Right forelimb (tissue), 1 donor: ENCODE measurements around the gene PDCL3.

Source experiments
- DNase-seq: peaks from one replicate; pipeline ENCODE4 v3.0.0-alpha.2; 2018

Gene PDCL3

GRCh38 chr2:100614455-100615000 lies 51.7 kb downstream of the PDCL3 start:
- no peak for DNase-seq

- no peak for DNase-seq
Measured at GRCh38 chr2:100615471-100615870, 52.7 kb downstream of the PDCL3 start.

- DNase-seq = no peak
Measured at GRCh38 chr2:100615886-100616285, 53.1 kb downstream of the PDCL3 start.

GRCh38 chr2:100616841-100617390 lies 54.1 kb downstream of the PDCL3 start:
- DNase-seq = no peak

GRCh38 chr2:100619951-100620350 lies 57.2 kb downstream of the PDCL3 start:
- DNase-seq = no peak

- no peak for DNase-seq
Measured at GRCh38 chr2:100620481-100620880, 57.7 kb downstream of the PDCL3 start.

- DNase-seq = no peak
Measured at GRCh38 chr2:100621371-100621951, 58.7 kb downstream of the PDCL3 start.

GRCh38 chr2:100623033-100623715 lies 60.4 kb downstream of the PDCL3 start:
- DNase-seq = no peak

GRCh38 chr2:100623930-100624329 lies 61.1 kb downstream of the PDCL3 start:
- no peak for DNase-seq

- no peak for DNase-seq
Measured at GRCh38 chr2:100624536-100624935, 61.7 kb downstream of the PDCL3 start.

GRCh38 chr2:100625717-100626116 lies 62.9 kb downstream of the PDCL3 start:
- no peak for DNase-seq
